ENCODE results near the gene SCO1. TPM values are rescaled to one million over a fixed set of nuclear protein-coding genes. Genes with fewer than 3 reads are reported as not detected.
A peak's percentile ranks its signal among the peaks of the same experiment; 100 is the strongest.

The SCO1 gene
- total RNA-seq, 1 donor from 2014 or later = 35.1 TPM

GRCh38 chr17:10631701-10632100 is 65.6 kb downstream of the SCO1 start:
- H3K9me3 Mint-ChIP-seq = no peaks in the 10 kb centered on the region
- H3K36me3 Mint-ChIP-seq = peaks cover 13% of the 10 kb centered on the region
- H3K27me3 Mint-ChIP-seq = no peaks in the 10 kb centered on the region
- TF ChIP-seq CTCF (conservative IDR thresholded peaks at IDR 0.05) = no peak
- H3K4me1 Mint-ChIP-seq (ENCODE audit: unreplicated experiment) = no peaks in the 10 kb centered on the region
- no peak for DNase-seq (ENCODE audit: extremely low spot score, unreplicated experiment)
- no peak overlapping the region for H3K27ac Mint-ChIP-seq
- H3K4me3 Mint-ChIP-seq = no peak overlapping the region

GRCh38 chr17:10631048-10631700 is 66.2 kb downstream of the SCO1 start:
- Mint-ChIP-seq H3K36me3 (peaks cover 13% of the 10 kb centered on the region), H3K27me3 (no peaks in the 10 kb centered on the region), H3K9me3 (no peaks in the 10 kb centered on the region), H3K4me1 (ENCODE audit: unreplicated experiment) (no peaks in the 10 kb centered on the region), H3K27ac (no peak overlapping the region), H3K4me3 (no peak overlapping the region)
- DNase-seq (ENCODE audit: extremely low spot score, unreplicated experiment) = no peak
- TF ChIP-seq CTCF (conservative IDR thresholded peaks at IDR 0.05) = peak; percentile 89

GRCh38 chr17:10629706-10630105 is 67.6 kb downstream of the SCO1 start:
- Mint-ChIP-seq H3K9me3 (no peaks in the 10 kb centered on the region), H3K4me1 (ENCODE audit: unreplicated experiment) (no peaks in the 10 kb centered on the region), H3K36me3 (peaks cover 9% of the 10 kb centered on the region), H3K27me3 (no peaks in the 10 kb centered on the region), H3K27ac (no peak overlapping the region), H3K4me3 (no peak overlapping the region)
- TF ChIP-seq CTCF (conservative IDR thresholded peaks at IDR 0.05) = no peak
- DNase-seq (ENCODE audit: extremely low spot score, unreplicated experiment) = no peak

GRCh38 chr17:10628756-10629155 is 68.6 kb downstream of the SCO1 start:
- no peak overlapping the region for H3K27ac Mint-ChIP-seq
- peak; percentile 65 for TF ChIP-seq CTCF (conservative IDR thresholded peaks at IDR 0.05)
- no peaks in the 10 kb centered on the region for H3K9me3 Mint-ChIP-seq
- peaks cover 9% of the 10 kb centered on the region for H3K36me3 Mint-ChIP-seq
- no peaks in the 10 kb centered on the region for H3K4me1 Mint-ChIP-seq (ENCODE audit: unreplicated experiment)
- H3K27me3 Mint-ChIP-seq = no peaks in the 10 kb centered on the region
- DNase-seq (ENCODE audit: extremely low spot score, unreplicated experiment) = no peak
- no peak overlapping the region for H3K4me3 Mint-ChIP-seq

- H3K27me3 Mint-ChIP-seq = no peaks in the 10 kb centered on the region
- H3K27ac Mint-ChIP-seq = no peak overlapping the region
- TF ChIP-seq CTCF (conservative IDR thresholded peaks at IDR 0.05) = no peak
- H3K4me1 Mint-ChIP-seq (ENCODE audit: unreplicated experiment) = no peaks in the 10 kb centered on the region
- no peaks in the 10 kb centered on the region for H3K9me3 Mint-ChIP-seq
- peaks cover 9% of the 10 kb centered on the region for H3K36me3 Mint-ChIP-seq
- H3K4me3 Mint-ChIP-seq = no peak overlapping the region
- DNase-seq (ENCODE audit: extremely low spot score, unreplicated experiment) = no peak
These were observed 70.9 kb downstream of the SCO1 start for GRCh38 chr17:10626390-10626789.

Measured in type B pancreatic cell (in vitro differentiated cells).